ENCODE results near the gene NEMF. TPM values are rescaled to one million over a fixed set of nuclear protein-coding genes. Genes with fewer than 3 reads are reported as not detected.
A peak's percentile ranks its signal among the peaks of the same experiment; 100 is the strongest.
"Not testable (repeated sequence)": the region's sequence is repeated elsewhere in the genome, so short reads cannot be mapped to it uniquely, and the experiment has no call there.

NEMF gene
- total RNA-seq, 2 experiments from 2014 or later: 62.4 to 97.9 TPM

GRCh38 chr14:49894214-49895107 is 41.9 kb upstream of the NEMF start:
- Mint-ChIP-seq H3K4me1 (peaks cover 30% of the 10 kb centered on the region), H3K36me3 (ENCODE audit: low read depth) (peaks cover 66% of the 10 kb centered on the region), H3K27ac (peak overlapping the region; percentile 98), H3K4me3 (peak overlapping the region; percentile 91)
- ChIA-PET CTCF (interaction anchor here (0.7 to 1.9 kb wide), 5 partner anchors 31 to 210 kb away, joined by 3 to 22 read pairs (median 7); no protein-coding TSS in a partner anchor), POLR2A (interaction anchor here (0.6 to 3.0 kb wide), 6 partner anchors 32 to 168 kb away, joined by 3 to 36 read pairs (median 4); no protein-coding TSS in a partner anchor)
- intact Hi-C loops (cut with DNase I, micrococcal nuclease): loop anchor here (1.0 to 5.0 kb wide), 11 partner anchors 77 to 1953 kb away; partner anchors contain the start of genes MGAT2 (in 1 of the 2), RPL36AL (in 1 of the 2) and SOS2 (in 1 of the 2)
- not testable (repeated sequence) for H3K27me3 Mint-ChIP-seq; H3K9me3 Mint-ChIP-seq (ENCODE audit: low read depth)
- DNase-seq (peak; percentile 54), ATAC-seq (peak; percentile 27)

- Mint-ChIP-seq H3K4me3 (peak overlapping the region; percentile 91), H3K9me3 (ENCODE audit: low read depth) (no peaks in the 10 kb centered on the region), H3K4me1 (peaks cover 23% of the 10 kb centered on the region), H3K36me3 (ENCODE audit: low read depth) (peaks cover 61% of the 10 kb centered on the region), H3K27ac (peak overlapping the region; percentile 98), H3K27me3 (no peaks in the 10 kb centered on the region)
- ATAC-seq (peak; percentile 31), DNase-seq (peak; percentile 90)
- ChIA-PET CTCF (interaction anchor here (0.7 to 3.3 kb wide), 5 partner anchors 13 to 73 kb away, joined by 3 to 19 read pairs (median 3); no protein-coding TSS in a partner anchor), POLR2A (interaction anchor here (0.6 to 3.0 kb wide), 7 partner anchors 25 to 145 kb away, joined by 3 to 36 read pairs (median 5); no protein-coding TSS in a partner anchor)
- intact Hi-C loops (cut with DNase I, micrococcal nuclease): loop anchor here (1.0 to 5.0 kb wide), 17 partner anchors 25 to 628 kb away; partner anchors contain the start of genes MGAT2 (in 2 of the 2), RPL36AL (in 2 of the 2), DMAC2L (in 1 of the 2) and L2HGDH (in 1 of the 2)
Observed at GRCh38 chr14:49893309-49894213, 41.0 kb upstream of the NEMF start.

- ChIA-PET POLR2A (interaction anchor here (0.7 to 1.5 kb wide), 7 partner anchors 25 to 189 kb away, joined by 3 to 9 read pairs (median 5); no protein-coding TSS in a partner anchor), CTCF (interaction anchor here (0.6 to 3.3 kb wide), 12 partner anchors 12 to 212 kb away, joined by 3 to 19 read pairs (median 3); partner anchors contain the start of gene NEMF)
- Mint-ChIP-seq H3K9me3 (ENCODE audit: low read depth) (no peaks in the 10 kb centered on the region), H3K4me3 (peak within 1 kb of the TSS; percentile 91), H3K27me3 (no peaks in the 10 kb centered on the region), H3K36me3 (ENCODE audit: low read depth) (peaks cover 53% of the 10 kb centered on the region), H3K27ac (peak within 1 kb of the TSS; percentile 98), H3K4me1 (peaks cover 16% of the 10 kb centered on the region)
- ATAC-seq (peak; percentile 76), DNase-seq (peak; percentile 98)
- intact Hi-C loops (cut with DNase I, micrococcal nuclease): loop anchor here (1.0 to 5.0 kb wide), 12 partner anchors 13 to 420 kb away; partner anchors contain the start of genes MGAT2 (in 2 of the 2), RPL36AL (in 2 of the 2), DMAC2L (in 1 of the 2) and KLHDC2 (in 1 of the 2)
Observed at GRCh38 chr14:49892636-49893308, 40.2 kb upstream of the NEMF start, which contains the start of gene ARF6. Gene ARF6 (plus strand): TSS chr14:49893082. CDS start chr14:49893737, 655 bp downstream.

- Mint-ChIP-seq H3K9me3 (ENCODE audit: low read depth) (no peaks in the 10 kb centered on the region), H3K27ac (peak overlapping the region; percentile 98), H3K36me3 (ENCODE audit: low read depth) (peaks cover 52% of the 10 kb centered on the region), H3K4me3 (peak overlapping the region; percentile 91), H3K4me1 (peaks cover 15% of the 10 kb centered on the region), H3K27me3 (no peaks in the 10 kb centered on the region)
- ATAC-seq (peak; percentile 27), DNase-seq (peak; percentile 70)
- ChIA-PET POLR2A (interaction anchor here (0.7 to 1.5 kb wide), 6 partner anchors 24 to 190 kb away, joined by 3 to 9 read pairs (median 4); no protein-coding TSS in a partner anchor), CTCF (interaction anchor here (0.7 to 3.3 kb wide), 10 partner anchors 12 to 212 kb away, joined by 3 to 19 read pairs (median 4); partner anchors contain the start of gene NEMF)
- intact Hi-C loops (cut with DNase I, micrococcal nuclease): loop anchor here (1.0 to 5.0 kb wide), 6 partner anchors 13 to 421 kb away; partner anchors contain the start of genes DMAC2L (in 1 of the 2), KLHDC2 (in 1 of the 2), L2HGDH (in 1 of the 2) and MGAT2 (in 1 of the 2)
Observed at GRCh38 chr14:49892301-49892635, 39.7 kb upstream of the NEMF start.

- peaks cover 14% of the 10 kb centered on the region for H3K36me3 Mint-ChIP-seq (ENCODE audit: low read depth)
- intact Hi-C loops (cut with DNase I, micrococcal nuclease): no loop called here
- peaks cover 11% of the 10 kb centered on the region for H3K4me1 Mint-ChIP-seq
- H3K27me3 Mint-ChIP-seq: no peaks in the 10 kb centered on the region
- H3K9me3 Mint-ChIP-seq (ENCODE audit: low read depth): no peaks in the 10 kb centered on the region
- H3K4me3 Mint-ChIP-seq: no peak overlapping the region
- ChIA-PET CTCF (interaction anchor here (0.7 to 2.1 kb wide), 4 partner anchors 8 to 216 kb away, joined by 3 to 8 read pairs (median 6); no protein-coding TSS in a partner anchor), POLR2A (interaction anchor here (0.7 kb wide), 1 partner anchor 21 kb away, joined by 3 read pairs; no protein-coding TSS in a partner anchor)
- DNase-seq: no peak
- no peak for ATAC-seq
- H3K27ac Mint-ChIP-seq: no peak overlapping the region
Observed at GRCh38 chr14:49888293-49888692, 35.7 kb upstream of the NEMF start.

GRCh38 chr14:49886523-49886922 is 33.9 kb upstream of the NEMF start:
- CTCF ChIA-PET: no interaction called here
- H3K36me3 Mint-ChIP-seq (ENCODE audit: low read depth): peaks cover 3% of the 10 kb centered on the region

GRCh38 chr14:49882826-49883694 is 30.5 kb upstream of the NEMF start:
- intact Hi-C loops (cut with DNase I, micrococcal nuclease): no loop called here
- DNase-seq (no peak), ATAC-seq (no peak)
- H3K27ac Mint-ChIP-seq: peak overlapping the region; percentile 4
- H3K4me1 Mint-ChIP-seq: peaks cover 24% of the 10 kb centered on the region
- H3K9me3 Mint-ChIP-seq (ENCODE audit: low read depth): no peaks in the 10 kb centered on the region
- CTCF ChIA-PET: no interaction called here
- no peak overlapping the region for H3K4me3 Mint-ChIP-seq
- H3K36me3 Mint-ChIP-seq (ENCODE audit: low read depth): no peaks in the 10 kb centered on the region
- POLR2A ChIA-PET: no interaction called here
- no peaks in the 10 kb centered on the region for H3K27me3 Mint-ChIP-seq

More at GRCh38 chr14:49886523-49886922, 33.9 kb upstream of the NEMF start:
- intact Hi-C loops (cut with DNase I, micrococcal nuclease): no loop called here
- no peaks in the 10 kb centered on the region for H3K27me3 Mint-ChIP-seq
- DNase-seq: no peak
- H3K4me1 Mint-ChIP-seq: peaks cover 9% of the 10 kb centered on the region
- ATAC-seq: no peak
- no peak overlapping the region for H3K4me3 Mint-ChIP-seq
- POLR2A ChIA-PET: no interaction called here
- no peaks in the 10 kb centered on the region for H3K9me3 Mint-ChIP-seq (ENCODE audit: low read depth)
- H3K27ac Mint-ChIP-seq: peak overlapping the region; percentile 31

- Mint-ChIP-seq H3K27me3 (no peaks in the 10 kb centered on the region), H3K36me3 (ENCODE audit: low read depth) (no peaks in the 10 kb centered on the region), H3K27ac (no peak overlapping the region), H3K9me3 (ENCODE audit: low read depth) (no peaks in the 10 kb centered on the region), H3K4me3 (no peak overlapping the region), H3K4me1 (peaks cover 27% of the 10 kb centered on the region)
- ChIA-PET CTCF (interaction anchor here (2.3 to 3.5 kb wide), 3 partner anchors 10 to 201 kb away, joined by 10 to 19 read pairs (median 10); partner anchors contain the start of gene ARF6), POLR2A (no interaction called here)
- ATAC-seq (no peak), DNase-seq (no peak)
- intact Hi-C loops (cut with DNase I, micrococcal nuclease): no loop called here
Observed at GRCh38 chr14:49881350-49882001, 28.9 kb upstream of the NEMF start.
